ENCODE data around the gene DGKG.

The DGKG gene

GRCh38 chr3:186223476-186223875 is 138.6 kb downstream of the DGKG start:
- DNase-seq = no peak
- Histone ChIP-seq H3K9me3 (no peaks in the 10 kb centered on the region; the same call in 1 of the 2 replicates), H3K4me1 (no peaks in the 10 kb centered on the region), H3K27me3 (no peaks in the 10 kb centered on the region), H3K36me3 (no peaks in the 10 kb centered on the region; the same call in 1 of the 2 replicates), H3K4me3 (ENCODE audit: low read depth, low read length) (no peak overlapping the region)
- no peak for TF ChIP-seq CTCF (IDR thresholded peaks at IDR 0.05; ENCODE audit: low read depth, low read length)

GRCh38 chr3:186221760-186222378 is 140.2 kb downstream of the DGKG start:
- H3K4me3 ChIP-seq (ENCODE audit: low read depth, low read length) = no peak overlapping the region
- no peak for DNase-seq
- H3K36me3 ChIP-seq = no peaks in the 10 kb centered on the region
- no peaks in the 10 kb centered on the region; the same call in 1 of the 2 replicates for H3K9me3 ChIP-seq
- H3K4me1 ChIP-seq = no peaks in the 10 kb centered on the region
- no peaks in the 10 kb centered on the region for H3K27me3 ChIP-seq
- TF ChIP-seq CTCF (IDR thresholded peaks at IDR 0.05; ENCODE audit: low read depth, low read length) = no peak

GRCh38 chr3:186220911-186221645 is 141.0 kb downstream of the DGKG start:
- Histone ChIP-seq H3K36me3 (no peaks in the 10 kb centered on the region), H3K4me3 (ENCODE audit: low read depth, low read length) (no peak overlapping the region), H3K27me3 (no peaks in the 10 kb centered on the region), H3K4me1 (no peaks in the 10 kb centered on the region), H3K9me3 (no peaks in the 10 kb centered on the region; the same call in 1 of the 2 replicates)
- no peak for DNase-seq
- TF ChIP-seq CTCF (IDR thresholded peaks at IDR 0.05; ENCODE audit: low read depth, low read length) = no peak

GRCh38 chr3:186220365-186220764 is 141.7 kb downstream of the DGKG start:
- no peaks in the 10 kb centered on the region; the same call in 1 of the 2 replicates for H3K9me3 ChIP-seq
- H3K4me1 ChIP-seq = no peaks in the 10 kb centered on the region
- no peak for TF ChIP-seq CTCF (IDR thresholded peaks at IDR 0.05; ENCODE audit: low read depth, low read length)
- H3K36me3 ChIP-seq = no peaks in the 10 kb centered on the region
- no peak for DNase-seq
- no peak overlapping the region for H3K4me3 ChIP-seq (ENCODE audit: low read depth, low read length)
- no peaks in the 10 kb centered on the region for H3K27me3 ChIP-seq

- H3K9me3 ChIP-seq = no peaks in the 10 kb centered on the region; the same call in 1 of the 2 replicates
- H3K27me3 ChIP-seq = no peaks in the 10 kb centered on the region
- no peaks in the 10 kb centered on the region for H3K36me3 ChIP-seq
- TF ChIP-seq CTCF (IDR thresholded peaks at IDR 0.05; ENCODE audit: low read depth, low read length) = peak; percentile 9; the same call in 1 of the 2 replicates
- DNase-seq = no peak
- H3K4me1 ChIP-seq = no peaks in the 10 kb centered on the region
- H3K4me3 ChIP-seq (ENCODE audit: low read depth, low read length) = no peak overlapping the region
Observed at GRCh38 chr3:186219211-186219638, 142.8 kb downstream of the DGKG start.

- H3K36me3 ChIP-seq = no peaks in the 10 kb centered on the region
- H3K4me1 ChIP-seq = no peaks in the 10 kb centered on the region
- H3K4me3 ChIP-seq (ENCODE audit: low read depth, low read length) = no peak overlapping the region
- DNase-seq = no peak
- no peaks in the 10 kb centered on the region for H3K27me3 ChIP-seq
- TF ChIP-seq CTCF (IDR thresholded peaks at IDR 0.05; ENCODE audit: low read depth, low read length) = no peak
- no peaks in the 10 kb centered on the region; the same call in 1 of the 2 replicates for H3K9me3 ChIP-seq
Observed at GRCh38 chr3:186218421-186218820, 143.6 kb downstream of the DGKG start.

Data from BE2C (cell line).